Loucy (cell line): ENCODE measurements around the gene MYO7B.

ENCODE experiments used
- H2AFZ ChIP-seq: fragments of 200-600 bp; sonication (generic); 2 replicates; pipeline ENCODE4 v1.6.0; 2016; ENCODE audit warnings: antibody characterized with exemption, mild to moderate bottlenecking, low read length, moderate library complexity
- H3F3A ChIP-seq: fragments of 200-600 bp; 2 replicates; pipeline ENCODE4 v1.6.0; 2016; ENCODE audit warnings: antibody characterized with exemption, low read depth, mild to moderate bottlenecking
- H3K27me3 ChIP-seq: fragments of 200-600 bp; sonication (generic); 2 replicates; pipeline ENCODE4 v1.6.1; 2014; ENCODE audit warnings: low read length, mild to moderate bottlenecking; ENCODE audit not compliant: insufficient read depth, poor library complexity, severe bottlenecking
- H3K36me3 ChIP-seq: fragments of 200-600 bp; sonication (generic); 2 replicates; pipeline ENCODE4 v1.6.1; 2016; ENCODE audit warnings: low read length; ENCODE audit not compliant: insufficient read depth
- H3K4me1 ChIP-seq: fragments of 200-600 bp; sonication (generic); 2 replicates; pipeline ENCODE4 v1.5.1; 2014; ENCODE audit warnings: low read length, mild to moderate bottlenecking; ENCODE audit not compliant: insufficient read depth, poor library complexity, severe bottlenecking
- H3K4me2 ChIP-seq: fragments of 200-600 bp; sonication (generic); 2 replicates; pipeline ENCODE4 v1.6.0; 2014; ENCODE audit warnings: antibody characterized with exemption, low read length, low read depth, mild to moderate bottlenecking; ENCODE audit not compliant: poor library complexity, severe bottlenecking
- H3K4me3 ChIP-seq: fragments of 200-600 bp; sonication (generic); 2 replicates; pipeline ENCODE4 v1.5.1; 2014; ENCODE audit warnings: low read length, mild to moderate bottlenecking, mixed read lengths; ENCODE audit not compliant: poor library complexity, severe bottlenecking
- H3K79me2 ChIP-seq: fragments of 200-600 bp; sonication (generic); 2 replicates; pipeline ENCODE4 v1.6.1; 2014; ENCODE audit warnings: low read length; ENCODE audit not compliant: insufficient read depth
- H3K9ac ChIP-seq: fragments of 200-600 bp; sonication (generic); 2 replicates; pipeline ENCODE4 v1.6.0; 2014; ENCODE audit warnings: mild to moderate bottlenecking, low read depth, low read length, moderate library complexity; ENCODE audit not compliant: poor library complexity, severe bottlenecking
- H3K9me2 ChIP-seq: fragments of 200-600 bp; sonication (generic); replicated peaks from 2 replicates; pipeline ENCODE4 v1.6.1; 2016; ENCODE audit warnings: low read depth, low read length, mixed read lengths
- H3K9me3 ChIP-seq: fragments of 200-600 bp; sonication (generic); 2 replicates; pipeline ENCODE4 v1.6.1; 2014; ENCODE audit warnings: mild to moderate bottlenecking, antibody characterized with exemption, low read length, low read depth; ENCODE audit not compliant: insufficient read depth
- H4K20me1 ChIP-seq: fragments of 200-600 bp; sonication (generic); 2 replicates; pipeline ENCODE4 v1.6.0; 2014; ENCODE audit warnings: antibody characterized with exemption, low read length, mild to moderate bottlenecking; ENCODE audit not compliant: insufficient read depth, poor library complexity, severe bottlenecking
- CTCF ChIP-seq: fragments of 200-600 bp; sonication (generic); conservative IDR thresholded peaks from 2 replicates; pipeline ENCODE4 v1.5.1; 2014; ENCODE audit warnings: mild to moderate bottlenecking, antibody characterized with exemption, low read length
- EZH2phosphoT487 ChIP-seq: fragments of 200-600 bp; IDR thresholded peaks from 2 replicates; pipeline ENCODE4 v1.6.1; 2018; ENCODE audit warnings: antibody characterized with exemption, mild to moderate bottlenecking, moderate library complexity, borderline replicate concordance

Gene MYO7B

DNA sequence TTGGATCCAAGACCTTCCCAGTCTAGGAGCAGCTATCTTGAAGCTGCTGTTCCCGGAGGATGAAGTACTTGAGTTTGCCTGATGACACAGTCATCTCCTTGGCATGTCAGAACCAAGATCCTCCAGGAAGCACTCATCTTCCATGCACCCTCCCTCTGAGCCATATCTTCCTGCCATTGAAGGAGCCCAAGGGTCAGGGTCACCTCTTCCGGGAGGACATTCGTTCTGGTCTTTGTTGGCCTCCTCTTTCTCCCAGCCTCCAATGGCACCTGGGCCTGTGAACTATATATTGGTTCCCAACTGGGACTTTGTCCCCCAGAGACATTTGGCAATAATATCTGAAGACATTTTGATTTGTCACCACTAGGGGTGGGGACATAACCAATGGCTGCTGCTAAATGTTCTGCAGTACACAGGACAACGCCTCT, 4.2 kb upstream of the MYO7B start:
- Histone ChIP-seq H3K27me3 (no peaks in the 10 kb centered on the region), H3K4me2 (no peak overlapping the region), H3K4me3 (no peak overlapping the region), H2AFZ (no peak overlapping the region), H3K36me3 (no peaks in the 10 kb centered on the region), H3K9ac (no peak overlapping the region), H3K4me1 (peaks cover 13% of the 10 kb centered on the region), H3K79me2 (peaks cover under 1% of the 10 kb centered on the region; the same call in 1 of the 2 replicates), H3K9me2 (no peaks in the 10 kb centered on the region), H3K9me3 (0 out of 2 replicates have a peak, but pooled peaks cover 2% of the 10 kb centered on the region), H3F3A (no peaks in the 10 kb centered on the region), H4K20me1 (no peaks in the 10 kb centered on the region)
- no peak for TF ChIP-seq EZH2phosphoT487
- TF ChIP-seq CTCF, result peak; percentile 27; the same call in 1 of the 2 replicates

DNA sequence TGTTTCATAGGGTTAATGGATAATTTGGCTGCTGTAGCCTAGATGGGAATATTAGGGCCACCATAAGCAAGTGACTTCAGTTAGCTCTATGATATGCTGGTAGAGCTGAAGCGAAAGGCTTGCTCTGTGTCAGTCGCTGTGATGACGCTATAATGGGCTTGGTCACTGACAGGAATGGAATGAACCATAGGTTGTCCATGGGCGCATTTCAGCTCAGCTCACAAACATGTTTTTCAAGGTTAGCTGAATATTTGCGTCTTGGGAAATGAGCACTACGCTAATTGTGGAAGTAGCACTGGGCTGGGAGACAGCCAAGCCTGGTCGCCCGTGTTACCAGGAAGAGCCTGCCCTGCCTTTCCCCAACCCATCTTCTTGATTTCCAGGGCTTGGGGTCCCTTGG, 3.2 kb upstream of the MYO7B start:
- Histone ChIP-seq H3K79me2 (no peaks in the 10 kb centered on the region), H3K4me3 (no peak overlapping the region)

DNA sequence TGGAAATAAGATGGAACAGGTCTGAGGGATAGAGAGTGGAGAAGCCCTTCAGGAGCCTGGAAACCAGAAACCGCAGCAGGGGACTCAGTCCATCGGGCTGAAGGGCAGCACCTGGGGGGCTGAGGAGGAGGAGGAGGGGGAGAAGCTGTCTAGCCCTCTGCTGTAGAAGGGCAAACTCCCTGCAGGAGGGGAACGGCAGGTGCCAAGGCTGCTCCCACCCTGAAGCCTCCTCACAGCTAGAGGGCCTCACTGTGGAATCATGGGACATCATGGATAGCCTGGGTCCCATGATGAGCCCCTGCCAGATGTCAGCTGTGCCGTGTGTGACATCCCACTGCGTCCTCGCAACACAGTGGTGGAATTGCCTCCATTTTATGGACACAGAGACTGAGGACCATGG, 435 bp downstream of the MYO7B start:
- no peak overlapping the region for H3K9ac ChIP-seq
- H3K4me3 ChIP-seq, result no peak overlapping the region
- no peak overlapping the region for H3K4me2 ChIP-seq
- H3F3A ChIP-seq, result no peaks in the 10 kb centered on the region
- no peaks in the 10 kb centered on the region for H3K79me2 ChIP-seq
- no peaks in the 10 kb centered on the region for H3K9me2 ChIP-seq
- no peaks in the 10 kb centered on the region for H3K9me3 ChIP-seq
- no peak overlapping the region for H2AFZ ChIP-seq
- H3K36me3 ChIP-seq, result no peaks in the 10 kb centered on the region
- H3K4me1 ChIP-seq, result no peaks in the 10 kb centered on the region
- H3K27me3 ChIP-seq, result no peaks in the 10 kb centered on the region
- H4K20me1 ChIP-seq, result no peaks in the 10 kb centered on the region
- TF ChIP-seq CTCF (no peak), EZH2phosphoT487 (no peak)

More for the DNA sequence above, 3.2 kb upstream of the MYO7B start:
- no peaks in the 10 kb centered on the region for H4K20me1 ChIP-seq
- no peak overlapping the region for H2AFZ ChIP-seq
- no peaks in the 10 kb centered on the region for H3K9me2 ChIP-seq
- no peaks in the 10 kb centered on the region for H3K36me3 ChIP-seq
- H3K9ac ChIP-seq, result no peak overlapping the region
- 0 out of 2 replicates have a peak, but pooled peaks cover 2% of the 10 kb centered on the region for H3K9me3 ChIP-seq
- peaks cover 9% of the 10 kb centered on the region for H3K4me1 ChIP-seq
- H3K27me3 ChIP-seq, result no peaks in the 10 kb centered on the region
- no peaks in the 10 kb centered on the region for H3F3A ChIP-seq
- TF ChIP-seq EZH2phosphoT487 (no peak), CTCF (no peak)
- no peak overlapping the region for H3K4me2 ChIP-seq
